ENCODE data around the gene FAM53B.
A peak's percentile ranks its signal among the peaks of the same experiment; 100 is the strongest.

FAM53B gene

GRCh38 chr10:124741922-124742412 is 2.2 kb downstream of the FAM53B start:
- no peak for DNase-seq

DNA sequence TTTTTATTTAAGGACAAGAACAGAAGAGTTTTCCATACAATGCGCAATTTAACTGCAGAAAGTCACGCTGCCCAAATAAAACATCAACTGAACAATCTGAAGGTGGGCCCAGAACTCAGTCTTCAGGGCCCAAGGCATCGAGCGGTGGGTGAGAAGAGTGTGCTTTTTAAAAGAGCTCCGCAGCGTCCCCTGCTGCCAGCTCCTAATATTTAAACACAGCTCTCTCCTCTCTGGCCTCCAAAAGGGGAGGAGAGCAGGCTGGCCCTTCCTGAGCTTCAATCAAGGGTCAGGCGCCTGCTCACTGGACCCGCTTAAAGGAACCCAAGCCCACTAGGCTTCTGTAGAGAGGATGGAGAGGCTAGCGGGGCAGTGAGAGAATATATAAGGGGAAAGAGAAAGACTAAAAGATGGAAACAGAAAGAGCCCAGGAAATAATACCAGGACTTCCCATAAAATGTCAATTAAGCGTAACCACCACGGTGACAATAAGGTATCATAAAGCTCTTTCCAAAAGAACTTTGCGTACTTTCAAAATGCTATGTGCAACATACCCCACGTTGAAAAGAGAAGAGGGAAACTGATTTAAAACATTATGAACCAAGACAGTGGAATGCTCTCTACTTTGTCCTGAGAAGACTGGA is 2.8 kb downstream of the FAM53B start:
- peak; percentile 76 for DNase-seq

DNA sequence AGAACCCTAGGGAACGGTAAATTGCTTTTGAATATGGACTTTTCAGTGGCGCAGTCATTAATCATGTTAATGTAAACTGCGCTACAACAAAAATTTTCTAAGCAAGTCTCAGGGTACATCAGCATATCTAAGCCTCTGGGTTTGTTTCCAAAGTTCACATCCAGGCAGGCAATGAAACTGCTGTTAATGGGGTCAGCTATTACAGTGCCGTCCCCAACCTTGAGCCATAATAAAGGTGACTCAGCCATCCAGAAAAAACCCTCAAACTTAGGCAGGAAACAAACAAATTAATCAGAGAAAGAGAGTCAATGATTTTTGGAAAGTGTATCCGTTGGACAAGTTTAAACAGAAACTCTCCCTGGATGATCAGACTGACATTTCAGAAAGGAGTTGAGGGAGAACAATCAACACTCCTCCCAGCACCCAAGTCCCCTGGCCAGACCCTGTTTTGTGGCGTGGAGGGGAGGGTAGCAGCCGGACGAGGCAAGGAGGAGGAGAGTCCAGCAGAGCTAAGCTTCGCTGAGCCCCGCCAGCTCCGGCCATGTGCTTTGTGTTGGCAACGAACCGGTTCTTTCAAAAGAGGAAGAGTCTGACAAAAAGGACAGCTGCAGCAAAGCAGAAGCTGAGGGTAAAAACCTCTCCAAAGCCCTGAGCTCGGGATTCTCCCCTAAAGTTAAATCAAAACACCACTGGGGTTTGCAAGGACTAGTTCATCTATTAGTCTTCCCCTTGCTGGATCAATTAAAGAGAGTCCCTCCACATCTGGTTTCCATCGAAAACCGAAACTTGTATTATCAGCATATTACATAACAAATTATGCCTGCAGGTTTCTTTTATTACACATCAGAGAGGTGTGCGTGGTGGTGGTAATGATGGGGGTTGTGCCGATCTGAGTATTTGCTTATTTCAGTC is 3.6 kb downstream of the FAM53B start:
- no peak for DNase-seq

GRCh38 chr10:124739986-124740368 is 4.2 kb downstream of the FAM53B start:
- DNase-seq, result no peak

DNA sequence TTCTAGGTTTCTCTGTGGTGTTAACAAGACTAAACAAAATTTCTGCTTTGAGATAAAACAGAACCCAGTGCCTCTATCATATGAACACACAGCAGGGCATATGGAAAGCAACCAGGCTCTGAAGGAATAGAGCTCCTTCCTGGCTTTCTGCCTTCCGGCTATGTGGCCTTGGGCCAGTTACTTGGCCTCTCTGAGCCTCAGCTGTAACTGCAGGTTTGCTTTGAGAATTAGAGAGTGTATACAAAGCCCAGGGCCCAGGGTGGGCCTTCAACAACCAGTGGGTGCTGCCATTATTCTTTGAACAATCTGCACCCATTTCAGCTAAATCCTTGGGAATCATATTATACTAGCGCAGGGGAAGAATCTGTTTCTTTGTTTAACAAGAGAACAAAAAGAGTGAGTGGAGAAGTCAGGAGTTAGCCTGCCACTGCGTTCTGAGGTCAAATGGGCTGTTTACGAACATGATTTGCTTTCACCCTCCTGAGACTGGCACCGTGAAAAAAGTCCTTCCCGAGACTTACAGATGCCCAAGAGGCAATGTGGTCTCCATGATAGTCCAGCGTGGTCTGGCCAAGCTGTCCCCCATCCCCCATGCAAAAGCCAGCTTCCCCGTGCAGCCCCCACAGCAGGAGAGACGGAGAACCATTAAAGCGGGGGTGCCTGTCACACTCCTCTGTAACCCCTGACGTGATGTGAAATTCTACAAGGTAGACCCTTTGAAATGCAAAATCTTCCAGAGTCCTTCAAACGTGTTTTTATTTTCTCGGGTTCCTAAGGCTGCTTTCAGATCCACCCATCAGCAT is 4.9 kb downstream of the FAM53B start:
- no peak for DNase-seq

DNA sequence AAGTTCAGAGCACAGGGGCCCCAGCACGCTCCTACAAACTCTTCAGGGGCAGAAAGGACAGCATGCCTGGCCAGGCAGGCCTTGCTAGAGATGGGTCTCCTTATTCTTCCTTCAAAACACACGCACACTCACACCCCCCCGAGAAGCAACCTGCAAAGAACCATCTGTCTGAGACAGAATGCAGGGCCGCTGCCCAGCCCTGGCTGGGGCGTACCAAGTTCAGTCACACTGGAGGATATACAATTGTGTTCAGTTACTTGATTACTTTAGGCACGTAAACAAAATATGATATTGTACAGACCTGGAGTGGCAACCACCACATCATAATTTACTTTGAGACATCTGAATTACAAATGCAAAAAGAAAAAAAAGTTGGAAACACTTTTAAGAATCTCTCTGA is 5.7 kb downstream of the FAM53B start:
- DNase-seq, result no peak

DNA sequence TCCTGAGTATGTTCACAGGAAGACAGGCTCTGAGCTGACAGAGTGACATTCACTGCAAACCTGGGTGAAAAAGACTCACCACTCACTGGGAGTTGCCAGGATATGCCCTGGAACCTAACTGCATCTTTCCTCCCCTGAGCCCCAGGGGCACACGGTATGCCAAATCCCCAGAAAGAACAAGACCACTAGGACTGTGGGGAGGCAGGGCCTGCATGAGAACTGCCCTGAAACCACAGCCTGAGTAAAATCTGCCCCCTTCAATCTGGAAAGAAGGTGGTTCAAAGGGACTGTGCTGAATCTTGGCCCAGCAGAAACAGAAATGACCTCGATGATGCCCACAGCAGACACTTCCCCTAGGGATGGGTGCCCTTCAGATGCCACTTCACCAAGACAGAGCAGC is 6.5 kb downstream of the FAM53B start:
- no peak for DNase-seq

GRCh38 chr10:124737221-124737620 is 7.0 kb downstream of the FAM53B start:
- no peak for DNase-seq

DNA sequence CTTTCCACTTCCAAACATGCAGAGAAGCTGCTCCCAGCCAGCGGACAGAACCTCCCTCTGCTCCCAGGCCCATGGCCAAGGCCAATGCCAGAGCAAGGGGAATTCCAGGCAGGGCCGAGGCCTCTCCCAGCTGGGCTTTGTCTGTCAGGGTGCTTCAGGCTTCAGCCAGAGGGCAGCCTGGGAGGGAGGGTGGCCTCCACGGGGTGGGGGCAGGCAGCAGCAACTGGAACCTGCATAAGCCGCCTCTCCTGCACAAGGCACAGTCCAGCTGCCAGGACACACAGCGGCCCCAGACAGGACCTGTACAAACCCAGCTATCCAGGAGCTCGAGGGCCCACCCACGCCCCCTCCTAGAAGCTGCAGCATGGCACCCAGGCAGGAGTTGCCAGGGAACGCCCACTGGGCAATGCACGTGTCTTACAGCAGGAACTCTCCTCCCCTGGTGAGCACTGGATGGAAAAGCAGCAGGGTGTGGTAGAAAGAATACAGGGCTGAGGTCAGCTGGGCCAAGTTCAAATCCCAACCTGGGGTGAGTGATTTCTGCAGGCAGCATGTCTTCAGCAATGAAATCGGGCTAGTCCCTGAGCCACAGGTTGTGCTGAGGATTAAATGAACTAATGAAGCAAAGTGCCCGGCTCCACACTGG is 7.6 kb downstream of the FAM53B start:
- DNase-seq, result no peak

- no peak for DNase-seq
Observed at GRCh38 chr10:124735491-124736286, 8.5 kb downstream of the FAM53B start.

- no peak for DNase-seq
Observed at GRCh38 chr10:124734311-124735166, 9.6 kb downstream of the FAM53B start.

- no peak for DNase-seq
Observed at GRCh38 chr10:124733571-124734245, 10.5 kb downstream of the FAM53B start.

DNA sequence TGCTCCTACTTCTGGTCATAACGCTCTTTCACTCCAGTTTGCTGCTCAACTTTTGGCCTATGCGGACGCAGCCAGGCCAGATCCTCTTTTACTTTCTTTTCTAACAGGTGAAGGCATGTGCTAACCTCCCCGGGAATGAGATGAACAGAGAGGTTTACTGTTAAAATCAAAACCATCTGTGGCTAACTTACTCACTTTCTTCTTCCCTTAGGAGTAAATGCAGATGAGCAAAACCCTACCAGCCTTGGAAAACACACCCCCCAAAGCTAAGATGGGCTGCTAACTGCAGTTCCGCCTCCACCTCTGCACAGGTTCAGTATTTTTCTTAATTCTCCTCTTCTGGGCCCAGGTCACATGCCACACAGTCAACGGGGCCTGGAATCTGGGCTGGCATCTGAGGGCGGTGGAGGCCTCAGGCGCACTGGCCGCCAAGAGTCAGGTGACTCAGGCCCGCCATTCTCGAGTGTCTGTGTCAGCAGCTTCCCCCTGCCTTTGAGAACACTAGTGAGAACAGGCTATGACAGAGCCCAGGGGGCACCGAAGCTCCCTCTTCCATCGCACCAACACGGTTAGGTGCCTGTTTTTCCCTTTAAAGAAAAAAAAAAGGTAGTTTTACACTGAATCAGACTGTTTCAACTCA is 11.1 kb downstream of the FAM53B start:
- no peak for DNase-seq

GRCh38 chr10:124731551-124731950 is 12.6 kb downstream of the FAM53B start:
- DNase-seq, result no peak

GRCh38 chr10:124730790-124731189 is 13.4 kb downstream of the FAM53B start:
- no peak for DNase-seq

DNA sequence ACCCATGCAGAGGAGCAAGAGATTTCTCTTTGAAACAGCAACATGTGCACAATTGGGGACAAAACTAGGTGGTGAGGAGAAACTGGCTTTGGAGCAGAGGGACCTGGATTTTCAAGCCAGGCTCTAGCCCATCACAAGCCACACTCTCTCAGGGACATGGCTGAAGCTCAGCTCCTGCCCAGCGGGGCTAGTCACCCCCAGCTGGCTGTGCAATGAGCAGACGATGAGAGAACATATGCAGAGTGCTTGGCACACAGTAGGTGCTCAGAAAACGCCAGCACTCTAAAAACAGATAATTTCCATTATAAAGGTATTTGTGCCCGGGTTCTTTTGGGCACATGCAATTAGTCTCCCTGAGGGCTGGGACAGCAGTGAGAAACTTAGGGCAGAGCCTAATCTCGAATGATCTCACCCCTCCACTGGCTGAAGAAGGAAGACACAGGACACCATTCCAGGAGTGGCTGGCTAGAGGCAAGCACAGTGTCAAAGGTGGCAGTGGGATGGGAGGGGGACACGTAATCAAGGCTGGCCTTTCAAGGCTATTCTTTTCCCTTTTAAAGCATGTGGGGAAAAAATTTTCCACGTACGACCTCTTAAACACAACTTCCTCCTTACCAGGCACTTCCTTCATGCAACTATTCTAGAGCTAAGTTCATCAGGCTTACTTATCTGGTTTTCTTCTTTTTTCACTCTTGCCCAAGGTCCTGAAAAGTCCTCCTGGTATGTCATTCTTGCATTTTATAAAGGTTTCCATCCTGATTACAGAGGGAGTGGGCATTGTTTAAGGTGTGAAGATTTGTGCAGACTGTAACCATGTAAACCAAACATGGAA is 15.1 kb downstream of the FAM53B start:
- no peak for DNase-seq

DNA sequence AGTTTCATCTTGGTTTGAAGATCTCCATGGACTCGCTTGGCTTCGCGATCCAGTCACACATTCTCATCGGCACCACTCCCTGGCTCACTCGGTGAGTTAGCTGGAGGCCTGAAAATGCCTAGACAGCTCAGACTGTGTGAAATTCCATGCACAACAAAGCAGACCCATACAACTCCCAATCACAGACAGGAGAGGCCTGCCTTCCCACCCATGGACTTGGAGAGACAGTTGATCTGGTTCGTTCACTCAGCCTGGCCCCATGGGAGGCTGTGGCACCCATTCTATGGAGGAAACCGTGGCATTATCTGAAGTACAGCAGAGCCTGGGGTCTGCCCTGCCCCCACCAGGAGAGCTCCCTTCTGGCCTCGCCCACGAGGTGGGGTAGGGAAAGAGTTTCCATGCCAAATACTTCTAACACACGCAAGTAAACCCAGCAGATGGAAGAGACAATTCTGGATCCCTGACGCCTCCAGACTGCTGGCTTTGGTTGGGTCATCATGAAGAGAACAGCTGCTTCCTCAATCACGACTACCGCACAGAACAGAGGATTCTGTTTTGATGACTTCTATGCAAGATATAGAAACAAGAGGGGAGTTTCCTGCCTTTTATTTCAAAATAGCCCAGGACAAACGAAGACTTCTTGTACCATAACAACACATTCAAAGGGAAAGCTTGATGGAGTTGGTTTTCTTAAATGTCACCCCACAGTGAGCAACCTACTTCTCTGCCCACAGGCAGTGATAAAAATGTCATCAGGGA is 15.9 kb downstream of the FAM53B start:
- DNase-seq, result no peak

DNA sequence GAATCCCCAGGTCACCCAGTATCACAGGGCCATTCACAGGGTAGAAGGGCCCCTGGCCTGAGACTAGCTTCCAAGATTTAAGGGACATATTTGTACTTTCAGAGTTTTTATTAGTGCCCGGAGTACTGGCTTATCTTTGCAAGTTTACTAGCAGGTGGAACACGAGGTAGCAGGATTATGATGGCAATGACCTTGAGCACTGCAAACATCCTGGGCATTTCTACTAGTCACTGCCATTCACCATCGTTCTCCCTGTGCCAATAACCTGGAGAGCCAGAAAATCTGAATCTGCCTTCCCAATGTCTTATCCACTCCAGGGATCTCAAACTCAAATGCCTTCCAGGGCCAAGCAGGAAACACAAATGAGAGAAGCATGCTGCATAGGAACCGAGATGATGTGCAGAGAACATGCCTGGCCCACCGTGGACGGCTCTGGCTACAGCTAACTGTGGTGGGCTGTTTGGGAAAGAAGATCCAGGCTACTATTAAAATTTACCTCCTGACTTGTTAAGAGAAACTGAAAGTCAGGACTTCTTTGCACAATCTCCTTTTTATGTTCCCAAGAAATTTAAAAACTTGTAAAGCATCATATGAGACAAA is 16.7 kb downstream of the FAM53B start:
- DNase-seq, result no peak

Data from activated gamma-delta T cell treated with Interleukin-2 at 50 U/mL for 16 hours (primary cell).